ENCODE results near the gene TRPV4.
A peak's percentile ranks its signal among the peaks of the same experiment; 100 is the strongest.

TRPV4 gene

DNA sequence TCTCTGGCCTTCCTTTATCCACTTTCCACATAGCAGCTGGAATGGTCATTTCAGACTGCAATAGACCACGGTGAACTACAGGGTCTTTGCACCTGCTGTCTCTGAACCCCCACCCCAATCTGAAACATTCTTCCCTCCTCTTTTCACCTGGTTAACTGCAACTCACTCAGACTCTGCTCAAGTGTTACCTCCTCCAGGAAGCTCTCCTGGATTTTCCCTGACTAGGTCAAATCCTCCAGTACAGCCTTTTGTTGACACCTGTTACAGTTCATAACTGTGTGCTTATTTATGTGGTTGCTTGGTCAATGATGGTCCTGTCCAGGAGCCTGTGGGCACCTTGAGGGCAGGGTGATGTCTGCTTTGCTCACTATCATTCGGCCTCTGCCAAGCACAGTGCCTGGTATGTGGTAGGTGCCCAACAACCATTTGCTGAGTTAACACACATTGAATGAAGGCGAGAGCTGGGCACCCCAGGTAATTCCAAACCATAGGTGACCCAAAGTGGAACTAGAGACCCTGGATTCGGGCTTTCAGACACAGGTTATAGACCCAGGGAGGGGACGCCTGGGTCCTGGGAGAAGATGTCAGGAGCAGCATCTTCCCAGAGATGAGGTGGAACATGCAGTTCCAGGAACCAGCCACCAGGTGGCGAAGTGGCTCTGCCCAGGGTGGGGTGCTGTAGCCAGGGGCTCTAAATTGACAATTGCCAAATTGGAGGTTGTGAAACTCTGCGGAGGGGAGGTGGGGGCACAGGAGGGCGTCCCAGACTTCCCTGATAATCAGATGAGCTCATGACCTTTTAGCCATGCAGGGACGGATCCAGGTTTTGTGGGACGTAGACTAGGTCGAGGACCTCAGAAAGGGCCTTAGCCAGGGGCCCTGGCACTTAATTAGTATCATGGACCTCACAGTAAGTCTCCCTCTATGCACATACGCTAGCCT, 28.1 kb downstream of the TRPV4 start:
- peak; percentile 71 for DNase-seq (ENCODE audit: low spot score)

DNA sequence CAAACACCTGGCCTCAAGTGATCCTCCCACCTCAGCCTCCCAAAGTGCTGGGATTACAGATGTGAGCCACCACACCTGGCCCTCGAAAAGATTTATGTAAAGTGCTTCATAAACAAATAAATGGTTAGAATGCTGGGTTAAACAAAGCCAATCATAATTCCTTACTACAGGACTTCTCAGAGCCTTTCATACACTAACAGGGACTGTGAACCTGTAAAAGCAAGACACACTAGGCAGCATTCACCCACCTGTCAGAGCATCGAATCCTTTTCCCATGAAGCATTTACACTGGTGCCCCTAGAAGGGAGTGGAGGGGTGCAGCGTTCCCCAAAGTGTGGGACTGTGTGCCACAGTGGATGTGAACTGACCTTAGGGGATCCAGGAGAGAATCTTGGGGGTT, 29.5 kb downstream of the TRPV4 start:
- no peak for DNase-seq (ENCODE audit: low spot score)

DNA sequence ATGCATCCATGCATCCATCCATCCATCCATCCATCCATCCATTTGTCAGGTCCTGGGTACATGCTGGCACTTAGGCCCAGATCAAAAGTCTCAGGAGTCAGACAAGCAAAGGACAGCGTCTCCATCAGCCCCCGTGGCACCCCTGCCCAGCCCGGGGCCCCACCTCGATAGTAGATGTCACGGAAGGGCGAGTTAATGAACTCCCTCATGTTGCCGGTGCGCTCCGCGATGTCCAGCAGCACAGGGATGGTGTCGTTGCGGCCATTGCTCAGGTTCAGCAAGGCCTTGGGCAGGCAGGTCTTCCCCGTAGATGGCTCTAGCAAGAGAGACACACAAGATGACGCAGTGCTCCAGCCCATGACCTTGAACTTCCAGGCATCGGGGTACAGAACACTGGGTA, 30.4 kb downstream of the TRPV4 start:
- DNase-seq (ENCODE audit: low spot score), result no peak

DNA sequence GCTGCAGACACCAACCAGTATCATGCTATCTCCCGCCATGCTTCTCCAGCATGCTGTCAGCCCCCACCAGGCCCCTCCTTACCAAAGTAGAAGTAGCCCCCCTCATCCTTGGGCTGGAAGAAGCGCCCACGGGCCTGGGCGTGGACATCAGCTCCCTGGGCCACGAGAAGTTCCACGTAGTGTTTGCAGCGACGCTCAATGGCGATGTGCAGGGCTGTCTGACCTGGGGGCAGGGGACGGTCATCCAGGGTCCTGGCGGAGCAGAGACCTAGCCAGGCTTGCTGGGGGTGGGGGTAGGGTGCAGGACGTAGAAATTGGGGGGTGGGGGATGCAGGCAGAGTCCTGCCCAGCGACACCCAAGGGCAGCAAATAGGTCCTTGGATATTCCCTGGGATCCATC, 32.7 kb downstream of the TRPV4 start:
- no peak for DNase-seq (ENCODE audit: low spot score)

DNA sequence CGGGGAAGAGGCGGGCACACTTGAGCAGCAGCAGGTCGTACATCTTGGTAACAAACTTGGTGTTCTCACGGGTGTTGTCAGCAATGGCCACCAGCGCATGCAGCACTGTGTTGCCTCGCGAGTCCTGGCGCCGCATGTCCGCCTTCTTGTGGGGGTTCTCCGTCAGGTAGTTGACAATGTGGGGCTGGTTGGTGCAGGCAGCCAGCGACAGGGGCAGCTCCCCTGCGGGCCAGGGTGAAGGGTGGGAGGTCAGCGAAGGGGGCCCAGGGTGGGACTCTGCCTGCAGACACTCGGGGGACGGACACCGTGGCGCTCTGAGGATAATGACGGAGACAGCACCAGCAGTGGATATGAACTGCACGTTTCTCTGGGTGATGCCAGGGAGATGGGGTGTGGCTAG, 34.5 kb downstream of the TRPV4 start:
- no peak for DNase-seq (ENCODE audit: low spot score)

DNA sequence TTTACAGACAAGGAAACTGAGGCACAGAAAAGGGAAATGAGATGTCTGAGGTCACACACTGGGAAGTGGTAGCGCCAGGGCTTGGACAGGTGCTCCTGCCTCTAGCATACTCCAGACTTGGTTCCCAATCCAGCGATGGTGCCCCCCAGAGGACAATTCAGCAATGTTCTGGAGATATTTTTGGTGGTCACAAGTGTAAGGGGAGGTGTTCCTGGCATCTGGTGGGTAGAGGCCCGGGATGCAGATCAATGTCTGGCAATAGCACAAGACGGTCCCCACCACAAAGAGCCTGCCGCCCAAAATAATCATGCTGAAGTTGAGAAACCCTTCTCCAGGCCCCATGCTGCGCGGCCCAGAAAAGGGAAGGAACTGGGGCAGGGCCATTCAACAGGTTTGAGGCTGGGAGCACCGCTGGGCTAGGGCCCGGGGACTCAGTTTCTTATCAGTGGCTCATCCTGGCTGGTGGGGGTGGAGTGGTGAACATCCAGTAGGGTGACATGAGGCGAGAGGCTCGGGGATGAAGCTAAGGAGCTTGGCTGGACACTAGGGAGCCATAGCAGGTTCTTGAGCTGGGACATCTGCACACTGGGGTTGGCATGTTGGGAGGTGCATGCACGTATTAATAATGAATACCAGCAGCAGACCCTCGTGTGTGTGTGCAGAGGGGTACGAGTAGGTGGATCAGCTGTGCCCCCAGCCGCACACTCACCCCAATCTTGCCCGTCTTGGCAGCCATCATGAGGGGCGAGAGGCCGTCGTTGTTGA, 35.1 kb downstream of the TRPV4 start:
- DNase-seq (ENCODE audit: low spot score), result peak; percentile 21

DNA sequence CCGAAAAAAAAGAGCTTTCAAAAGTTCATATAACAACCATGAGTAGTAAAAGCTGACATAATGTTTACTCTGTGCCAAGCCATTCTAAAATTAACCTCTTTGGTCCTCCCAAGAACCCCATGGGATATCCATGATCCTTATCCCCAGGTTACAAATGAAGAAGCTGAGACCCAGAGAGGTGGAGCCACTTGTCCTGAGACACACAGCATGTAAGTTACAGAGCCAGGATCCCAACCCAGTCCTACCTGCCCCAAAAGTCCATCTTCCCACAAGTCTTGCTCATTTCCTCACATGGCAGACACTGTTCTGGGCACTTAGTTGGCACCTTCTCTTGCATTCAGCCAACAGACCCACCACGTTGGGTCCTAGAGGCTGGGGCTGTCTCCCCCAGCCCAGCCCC, 37.1 kb downstream of the TRPV4 start:
- DNase-seq (ENCODE audit: low spot score), result no peak

DNA sequence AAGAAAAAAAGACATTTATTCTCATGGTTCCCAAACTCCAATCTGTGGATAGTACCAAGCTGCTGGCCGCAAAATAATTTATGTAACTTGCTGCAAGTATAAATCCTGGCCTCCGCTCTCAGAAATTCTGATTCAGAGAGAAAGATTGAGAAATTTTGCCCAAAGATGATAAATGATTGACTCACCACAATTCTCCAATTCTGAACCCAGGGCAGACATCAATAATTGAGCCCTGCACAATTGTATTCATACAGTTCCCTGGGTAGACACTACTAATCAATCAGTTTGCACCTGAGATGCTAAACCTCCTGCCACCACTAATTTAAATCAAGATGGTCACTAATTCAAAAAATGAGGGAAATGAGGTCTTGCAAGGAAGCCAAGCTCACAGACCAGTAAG, 38.2 kb downstream of the TRPV4 start:
- no peak for DNase-seq (ENCODE audit: low spot score)

DNA sequence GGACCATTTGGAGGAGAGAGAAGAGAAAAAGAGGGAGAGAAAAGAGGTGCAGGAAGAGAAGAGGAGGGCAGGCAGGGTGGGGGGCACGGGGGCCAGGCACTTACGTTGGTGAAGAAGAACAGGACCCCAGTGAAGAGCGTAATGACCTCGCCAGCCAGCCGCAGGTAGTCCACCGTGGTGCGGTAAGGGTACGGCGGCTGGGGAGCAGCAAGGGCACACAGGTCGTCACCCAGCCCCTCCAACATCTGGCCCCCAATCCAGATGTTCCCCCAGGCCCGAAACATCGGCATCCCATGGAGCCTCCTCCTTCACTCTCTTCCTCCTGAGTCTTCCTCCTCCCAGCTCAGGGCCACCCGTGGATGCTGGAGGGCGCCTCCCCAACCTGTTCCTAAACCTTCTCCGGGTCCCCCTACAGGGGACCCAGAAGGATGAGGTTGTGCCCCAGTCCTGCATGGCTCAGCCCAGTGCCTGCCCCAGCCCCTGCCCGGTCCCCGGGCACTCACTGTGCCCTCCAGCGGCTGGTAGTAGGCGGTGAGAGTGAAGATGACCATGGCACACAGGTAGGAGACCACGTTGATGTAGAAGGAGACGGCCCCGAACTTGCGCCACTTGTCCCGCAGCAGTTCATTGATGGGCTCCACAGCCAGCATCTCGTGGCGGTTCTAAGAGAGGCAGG, 39.2 kb downstream of the TRPV4 start:
- DNase-seq (ENCODE audit: low spot score), result no peak

DNA sequence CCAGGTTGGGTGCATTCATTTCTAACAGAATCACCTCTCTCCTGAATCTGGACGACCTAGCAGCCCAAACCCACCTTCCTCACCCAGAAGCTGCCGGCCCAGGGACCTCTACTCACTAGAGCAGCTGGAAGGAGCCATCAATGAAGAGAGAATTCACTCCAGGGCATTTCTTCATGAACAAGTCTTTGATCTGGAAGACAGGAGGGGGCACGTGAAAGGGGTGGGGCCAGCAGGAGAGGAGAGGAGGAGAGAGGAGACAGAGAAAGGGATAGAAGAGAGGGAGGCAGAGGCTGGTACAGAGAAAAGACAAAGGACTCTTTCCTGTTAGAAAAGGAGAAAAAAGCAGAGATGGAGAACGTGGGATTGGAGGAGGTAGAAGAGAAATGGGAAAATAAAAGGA, 39.8 kb downstream of the TRPV4 start:
- DNase-seq (ENCODE audit: low spot score), result no peak

DNA sequence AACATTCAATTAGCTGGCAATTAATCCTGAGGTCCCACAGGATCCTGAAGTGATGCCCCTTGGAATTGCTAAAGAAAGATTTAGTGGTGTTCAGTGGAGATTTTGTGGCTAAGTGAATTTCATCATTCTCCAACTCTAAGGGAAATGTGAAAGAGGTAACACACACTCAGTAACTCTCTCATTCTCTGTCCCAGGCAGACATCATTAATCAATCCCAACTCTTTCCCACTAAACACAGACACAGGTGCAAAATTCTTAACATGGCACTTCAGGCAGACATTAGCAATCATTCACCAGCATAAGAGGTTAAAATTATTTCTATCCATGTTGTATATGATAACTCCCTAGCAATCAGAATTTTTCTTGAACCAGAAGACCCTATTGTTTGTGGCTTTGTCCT, 40.2 kb downstream of the TRPV4 start:
- no peak for DNase-seq (ENCODE audit: low spot score)

DNA sequence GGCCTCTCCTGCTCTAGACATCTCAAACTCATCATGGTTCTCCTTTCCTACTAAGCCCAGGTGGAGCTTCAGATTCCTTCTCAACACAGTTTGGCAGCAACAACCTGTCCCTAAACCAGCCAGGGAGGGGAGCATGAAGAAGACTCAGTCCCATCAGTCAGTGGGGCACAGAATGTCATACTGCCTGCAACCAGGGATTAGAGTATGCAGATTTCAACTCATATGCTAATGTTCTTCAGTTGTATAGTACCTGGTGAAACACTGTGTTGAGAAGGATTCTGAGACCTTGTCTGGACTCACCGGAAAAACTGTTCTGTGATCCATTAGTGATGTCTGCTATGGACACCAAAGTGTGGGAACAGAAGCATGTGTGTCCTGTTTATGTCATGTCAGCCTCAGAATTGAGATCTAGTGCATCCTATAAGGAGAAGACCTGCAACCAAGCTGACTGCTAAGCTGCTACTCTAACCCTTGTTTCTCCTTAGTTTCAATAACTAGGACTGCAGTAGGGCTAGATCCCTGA, 43.6 kb downstream of the TRPV4 start:
- no peak for DNase-seq (ENCODE audit: low spot score)

DNA sequence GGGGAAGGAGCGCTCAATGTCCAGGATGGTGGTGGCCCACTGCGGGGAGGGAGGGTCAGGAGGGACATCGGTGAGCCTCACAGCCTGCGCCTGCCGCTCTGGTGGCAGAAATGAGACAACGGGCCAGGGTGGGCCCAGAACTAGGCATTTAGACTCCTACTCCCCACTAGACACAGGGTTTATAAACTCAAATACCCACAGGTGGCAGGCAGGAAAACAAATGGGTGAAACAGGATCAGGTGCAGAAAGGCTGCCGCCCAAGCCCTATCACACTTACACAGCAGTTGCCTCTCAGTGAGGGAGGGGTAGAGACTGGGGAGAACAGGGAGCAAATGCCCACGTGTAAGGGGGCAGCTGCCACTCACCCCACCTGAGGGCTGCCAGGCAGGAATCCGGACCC, 46.4 kb downstream of the TRPV4 start:
- DNase-seq (ENCODE audit: low spot score), result no peak

DNA sequence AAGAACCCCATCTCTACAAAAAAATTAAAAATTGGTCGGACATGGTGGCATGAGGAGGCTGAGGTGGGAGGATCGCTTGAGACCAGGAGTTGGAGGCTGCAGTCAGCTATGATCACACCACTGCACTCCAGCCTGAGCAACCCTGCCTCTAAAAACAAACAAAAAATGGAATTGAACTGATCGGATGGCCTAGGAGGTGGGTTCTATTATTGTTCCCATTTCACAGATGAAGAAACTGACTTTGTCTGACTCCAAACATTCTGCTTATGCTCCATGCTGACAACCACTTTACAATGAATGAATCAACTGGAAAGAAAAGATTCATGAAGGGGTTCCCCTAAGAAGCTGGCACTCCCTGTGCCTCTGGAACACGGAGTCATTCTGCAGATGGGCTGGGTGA, 47.3 kb downstream of the TRPV4 start:
- no peak for DNase-seq (ENCODE audit: low spot score)

DNA sequence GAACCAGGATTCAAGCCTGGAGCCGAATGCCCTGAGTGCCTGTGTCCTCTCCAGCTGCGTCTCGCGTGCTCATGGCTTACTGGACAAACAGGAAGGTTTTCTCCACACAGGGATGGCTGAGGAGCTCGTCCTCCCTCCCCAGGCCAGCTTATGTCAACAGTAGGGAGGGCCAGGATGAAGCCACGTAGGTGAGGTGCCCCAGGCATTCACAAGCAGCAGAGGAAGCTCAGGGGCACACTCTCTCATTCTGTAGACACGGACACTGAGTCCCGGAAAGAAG, 49.3 kb downstream of the TRPV4 start:
- DNase-seq (ENCODE audit: low spot score), result no peak

DNA sequence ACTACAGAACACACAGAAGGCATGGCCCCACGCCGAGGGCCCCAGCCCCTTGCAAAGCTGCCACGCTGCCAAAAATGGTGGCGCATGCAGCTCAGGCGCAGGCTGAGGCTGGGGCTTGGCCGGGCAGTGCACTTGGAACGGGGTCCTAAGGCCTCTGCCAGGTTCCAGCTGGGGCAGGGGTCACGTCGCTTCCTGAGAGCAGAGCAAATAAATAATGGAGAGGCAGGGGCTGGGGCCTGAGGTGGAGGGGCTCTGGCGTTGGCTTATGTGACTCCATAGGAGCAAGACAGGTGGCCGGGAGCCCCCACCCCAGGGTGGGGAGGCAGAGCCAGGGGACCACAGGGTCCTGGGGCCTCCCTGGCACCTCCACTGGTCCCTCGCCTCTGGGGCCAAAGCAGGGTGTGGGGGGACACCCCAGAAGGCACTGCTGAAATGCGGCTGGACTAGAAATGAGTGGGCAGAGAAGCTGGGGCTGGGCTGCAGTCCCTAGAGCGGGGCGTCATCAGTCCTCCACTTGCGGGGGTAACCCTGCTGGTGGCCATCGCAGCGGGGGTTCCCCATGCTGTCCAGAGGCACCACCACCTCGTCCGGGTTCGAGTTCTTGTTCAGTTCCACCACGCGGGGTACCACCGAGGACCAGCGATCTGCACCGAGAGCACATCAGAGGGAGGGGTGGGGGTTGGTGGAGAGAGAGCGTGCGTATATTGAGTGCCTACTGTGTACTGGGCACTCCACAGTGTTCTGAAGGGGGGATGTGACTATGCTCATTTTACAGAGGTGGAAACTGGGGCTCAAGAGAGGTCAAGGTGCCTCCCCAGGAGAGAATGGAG, 49.8 kb downstream of the TRPV4 start:
- no peak for DNase-seq (ENCODE audit: low spot score)

DNA sequence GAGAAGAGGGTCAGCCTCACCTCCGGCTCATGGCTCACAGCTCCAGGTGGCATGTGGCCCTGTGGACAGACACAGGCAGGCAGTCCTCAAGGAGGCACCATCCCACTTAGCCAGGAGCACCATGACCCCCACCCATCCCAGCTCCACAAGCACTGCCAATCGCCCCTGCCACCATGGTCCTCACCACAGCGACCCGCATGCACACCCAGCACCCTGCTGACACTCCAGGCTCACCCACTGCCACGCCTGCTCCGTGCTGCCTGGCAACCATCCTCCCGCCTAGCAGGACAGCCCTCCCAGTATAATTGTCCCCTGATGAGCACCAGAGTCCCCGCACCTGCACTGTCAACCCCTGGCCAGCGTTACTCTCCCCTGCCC, 50.9 kb downstream of the TRPV4 start:
- DNase-seq (ENCODE audit: low spot score), result no peak

DNA sequence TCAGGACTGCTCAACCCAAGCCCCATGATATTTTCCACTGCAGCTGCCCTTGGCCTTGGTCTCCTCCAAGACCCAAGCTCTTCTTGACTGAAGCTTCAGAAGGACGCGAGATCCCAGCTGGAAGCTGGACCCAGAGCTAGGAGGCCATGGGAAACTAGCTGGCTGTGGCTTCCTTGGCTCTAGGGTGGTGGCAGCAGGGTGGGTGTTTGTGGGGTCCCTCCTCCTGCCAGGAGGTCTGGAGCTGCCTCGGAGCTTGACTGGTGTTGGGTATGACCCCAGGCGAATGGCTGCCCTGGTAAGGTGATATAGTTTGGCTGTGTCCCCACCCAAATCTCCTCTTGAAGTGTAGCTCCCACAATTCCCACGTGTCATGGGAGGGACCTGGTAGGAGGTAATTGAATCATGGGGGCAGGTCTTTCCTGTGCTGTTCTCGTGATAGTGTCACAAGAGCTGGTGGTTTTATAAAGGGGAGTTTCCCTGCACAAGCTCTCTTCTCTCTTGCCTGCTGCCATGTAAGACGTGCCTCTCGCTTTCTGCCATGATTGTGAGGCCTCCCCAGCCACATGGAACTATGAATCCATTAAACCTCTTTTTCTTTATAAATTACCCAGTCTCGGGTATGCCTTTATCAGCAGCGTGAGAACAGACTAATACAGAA, 51.4 kb downstream of the TRPV4 start:
- DNase-seq (ENCODE audit: low spot score), result no peak

DNA sequence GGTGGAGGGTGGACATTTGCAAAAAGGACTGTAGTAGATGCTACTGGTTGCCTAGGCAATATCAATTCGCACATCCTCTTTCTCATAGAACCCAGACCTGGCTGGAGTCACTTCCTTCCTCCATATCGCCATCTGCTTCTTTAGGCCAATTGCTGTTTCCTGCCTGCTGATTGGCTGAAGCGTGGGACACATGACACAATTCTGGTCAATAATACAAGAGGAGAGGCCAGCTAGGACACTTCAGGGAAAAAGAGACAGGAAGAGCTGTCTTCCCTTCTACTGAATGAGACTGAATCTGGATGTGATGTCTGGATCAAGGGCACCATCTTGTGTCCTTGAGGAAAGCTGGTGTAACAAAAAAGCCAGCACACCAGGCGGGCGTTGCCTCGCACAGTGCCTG, 53.8 kb downstream of the TRPV4 start:
- no peak for DNase-seq (ENCODE audit: low spot score)

DNA sequence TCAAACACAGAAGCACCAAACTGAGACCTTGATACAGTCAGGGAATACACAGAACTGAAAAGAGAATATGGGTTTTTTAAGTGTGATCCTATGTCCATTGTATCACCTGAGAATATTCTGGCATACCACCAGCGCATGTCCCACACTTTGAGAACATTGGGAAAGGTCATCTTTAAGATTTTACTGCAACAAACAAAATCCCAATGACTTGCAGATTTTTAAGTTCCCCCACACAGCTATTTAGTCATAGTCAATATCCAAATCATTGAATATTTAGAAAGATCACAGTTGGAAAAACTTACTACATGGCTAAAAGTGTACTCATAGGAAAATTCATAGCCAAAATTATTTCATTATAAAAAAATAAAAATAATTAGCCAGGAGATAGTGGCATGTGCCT, 54.5 kb downstream of the TRPV4 start:
- no peak for DNase-seq (ENCODE audit: low spot score)

DNA sequence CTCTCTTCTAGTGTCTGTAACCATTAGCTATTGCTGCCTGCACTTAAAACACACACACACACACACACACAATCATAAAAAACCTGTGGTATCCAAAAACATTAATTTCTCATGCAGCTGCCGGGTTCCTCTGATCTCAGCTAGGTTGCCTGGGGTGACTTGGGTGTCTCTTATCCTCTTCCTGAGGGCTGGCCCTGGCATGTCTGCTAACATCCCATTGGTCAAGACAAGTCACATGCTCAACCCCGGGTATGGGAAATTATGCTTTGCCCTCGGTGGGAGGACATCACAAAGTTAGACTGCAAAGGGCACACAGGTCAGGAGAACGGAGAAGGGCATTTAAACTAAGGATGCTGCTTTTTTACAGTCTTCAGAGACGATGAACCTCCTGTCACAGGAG, 55.7 kb downstream of the TRPV4 start:
- DNase-seq (ENCODE audit: low spot score), result no peak

All from Ammon's horn (tissue), 1 donor.